ENCODE results near the gene FAM168A.
"Not testable (repeated sequence)": the region's sequence is repeated elsewhere in the genome, so short reads cannot be mapped to it uniquely, and the experiment has no call there.

GRCh38 chr11:73436859-73437258 lies 161.1 kb downstream of the FAM168A start:
- TF ChIP-seq POLR2A, CTCF (IDR thresholded peaks at IDR 0.05): not testable (repeated sequence)
